Trophoblast cell (in vitro differentiated cells and primary cell): Measurements from ENCODE around the gene GAP43.
A peak's percentile ranks its signal among the peaks of the same experiment; 100 is the strongest.

Experiments
- DNase-seq, 2 donors: peaks; one replicate each; pipeline ENCODE4 v3.0.0-alpha.2; 2016
- H2AFZ ChIP-seq: 2 replicates; pipeline ENCODE4 v1.6.1; 2013; ENCODE audit warnings: low read length, moderate library complexity, mild to moderate bottlenecking; ENCODE audit not compliant: insufficient read depth, poor library complexity
- H2AK5ac ChIP-seq: 2 replicates; pipeline ENCODE4 v1.6.1; 2013; ENCODE audit warnings: mild to moderate bottlenecking, low read length
- H2BK120ac ChIP-seq: 2 replicates; pipeline ENCODE4 v1.6.1; 2013; ENCODE audit warnings: low read length, mild to moderate bottlenecking, moderate library complexity; ENCODE audit not compliant: insufficient read depth, poor library complexity
- H2BK12ac ChIP-seq: 2 replicates; pipeline ENCODE4 v1.6.1; 2013; ENCODE audit warnings: mild to moderate bottlenecking, low read length, moderate library complexity
- H2BK5ac ChIP-seq: 2 replicates; pipeline ENCODE4 v1.6.1; 2013; ENCODE audit warnings: low read length, low read depth, moderate library complexity, mild to moderate bottlenecking; ENCODE audit not compliant: poor library complexity
- H3K14ac ChIP-seq: 2 replicates; pipeline ENCODE4 v1.6.1; 2013; ENCODE audit warnings: mild to moderate bottlenecking, low read length
- H3K18ac ChIP-seq: 2 replicates; pipeline ENCODE4 v1.6.1; 2013; ENCODE audit warnings: mild to moderate bottlenecking, low read length
- H3K23ac ChIP-seq: 2 replicates; pipeline ENCODE4 v1.6.1; 2013; ENCODE audit warnings: low read length
- H3K27ac ChIP-seq: 2 replicates; pipeline ENCODE4 v1.5.1; 2013; ENCODE audit warnings: low read depth, mild to moderate bottlenecking, inconsistent platforms, low read length, moderate library complexity
- H3K27me3 ChIP-seq: 2 replicates; pipeline ENCODE4 v1.6.1; 2013; ENCODE audit warnings: inconsistent platforms, mild to moderate bottlenecking, low read length, moderate library complexity; ENCODE audit not compliant: insufficient read depth
- H3K36me3 ChIP-seq, 2 experiments: 1 replicate in 1 of 2; 2 replicates in 1 of 2; pipeline ENCODE4 v1.6.1; 2013; ENCODE audit warnings: low read length in 2 of 2, mild to moderate bottlenecking in 2 of 2, moderate library complexity in 1 of 2; ENCODE audit not compliant: insufficient read depth in 2 of 2, control insufficient read depth in 1 of 2
- H3K4ac ChIP-seq: 2 replicates; pipeline ENCODE4 v1.6.1; 2013; ENCODE audit warnings: low read depth, mild to moderate bottlenecking, low read length, moderate library complexity
- H3K4me1 ChIP-seq, 2 experiments: 1 replicate in 1 of 2; 2 replicates in 1 of 2; pipeline ENCODE4 v1.6.1; 2013; ENCODE audit warnings: low read length in 2 of 2, mild to moderate bottlenecking in 2 of 2, moderate library complexity in 1 of 2; ENCODE audit not compliant: insufficient read depth in 2 of 2, control insufficient read depth in 1 of 2
- H3K4me2 ChIP-seq: 2 replicates; pipeline ENCODE4 v1.6.1; 2013; ENCODE audit warnings: inconsistent platforms, mild to moderate bottlenecking, low read length, moderate library complexity
- H3K4me3 ChIP-seq: 2 replicates; pipeline ENCODE4 v1.5.1; 2013; ENCODE audit warnings: mild to moderate bottlenecking, low read depth, low read length, inconsistent platforms
- H3K79me1 ChIP-seq: one replicate; pipeline ENCODE4 v1.6.1; 2013; ENCODE audit warnings: low read length
- H3K79me2 ChIP-seq: 2 replicates; pipeline ENCODE4 v1.6.1; 2013; ENCODE audit warnings: low read length, mild to moderate bottlenecking; ENCODE audit not compliant: control insufficient read depth, insufficient read depth, poor library complexity
- H3K9ac ChIP-seq: 2 replicates; pipeline ENCODE4 v1.6.1; 2013; ENCODE audit warnings: mild to moderate bottlenecking, low read length
- H3K9me3 ChIP-seq: 2 replicates; pipeline ENCODE4 v1.6.1; 2013; ENCODE audit warnings: low read depth, mild to moderate bottlenecking, control low read depth, inconsistent platforms, low read length; ENCODE audit not compliant: insufficient read depth
- H4K12ac ChIP-seq: 2 replicates; pipeline ENCODE4 v1.6.1; 2013; ENCODE audit warnings: low read depth, mild to moderate bottlenecking, low read length, moderate library complexity
- H4K8ac ChIP-seq: 2 replicates; pipeline ENCODE4 v1.6.1; 2013; ENCODE audit warnings: low read depth, mild to moderate bottlenecking, low read length, moderate library complexity
- H4K91ac ChIP-seq: one replicate; pipeline ENCODE4 v1.6.1; 2013; ENCODE audit warnings: low read depth, mild to moderate bottlenecking, low read length, moderate library complexity
- WGBS: extraction: QIAGEN DNeasy Blood & Tissue Kit; methylation state at CpG from one replicate; pipeline ENCODE4 v1.1.7; 2013; ENCODE audit warnings: missing lambda C conversion rate; ENCODE audit not compliant: insufficient read length, insufficient coverage; ENCODE audit errors: extremely low coverage; 5-methylcytosine and 5-hydroxymethylcytosine counted together

Gene GAP43

DNA sequence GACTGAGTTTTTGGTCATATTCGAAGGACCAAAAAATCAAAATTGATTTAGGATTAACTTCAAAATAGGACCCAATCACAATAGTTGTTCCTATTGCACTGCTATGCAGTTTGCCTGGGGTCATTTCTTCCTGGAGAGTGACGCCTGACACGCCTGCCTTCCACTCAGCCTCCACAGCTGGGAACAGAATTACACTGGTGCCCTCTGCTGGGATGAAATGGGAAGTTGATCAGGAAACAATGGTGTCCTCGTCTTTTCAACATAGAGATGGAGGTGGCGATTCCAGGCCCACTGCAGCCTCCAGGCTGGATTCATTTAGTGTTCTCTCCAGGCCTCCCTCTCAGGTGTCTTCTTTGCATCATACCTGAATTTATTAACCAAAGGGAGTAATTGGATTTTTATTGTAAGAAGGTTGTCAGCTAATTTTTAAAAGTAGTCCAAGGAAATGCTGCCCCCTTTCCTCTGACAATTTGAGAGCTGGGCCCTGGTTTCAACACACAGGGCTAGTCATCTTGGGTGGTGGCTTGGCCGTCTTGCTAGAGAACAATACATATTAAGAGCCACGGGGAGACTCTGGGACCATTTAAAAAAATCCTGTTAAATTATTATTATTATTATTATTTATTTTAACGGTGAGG, 69.7 kb downstream of the GAP43 start:
- Histone ChIP-seq H3K14ac (no peak overlapping the region), H2AFZ (no peak overlapping the region), H4K12ac (no peak overlapping the region), H2BK120ac (no peak overlapping the region), H3K27ac (no peak overlapping the region), H3K9ac (no peak overlapping the region), H2AK5ac (no peak overlapping the region), H3K27me3 (no peaks in the 10 kb centered on the region), H2BK5ac (no peak overlapping the region), H2BK12ac (no peak overlapping the region), H3K18ac (no peak overlapping the region), H3K23ac (no peak overlapping the region), H3K36me3 (no peaks in the 10 kb centered on the region), H3K4me2 (no peak overlapping the region), H4K91ac (no peak overlapping the region), H3K4ac (no peak overlapping the region), H3K4me1 (no peaks in the 10 kb centered on the region), H3K4me3 (no peak overlapping the region), H3K79me2 (no peaks in the 10 kb centered on the region), H4K8ac (no peak overlapping the region), H3K79me1 (no peaks in the 10 kb centered on the region), H3K9me3 (peaks cover 2% of the 10 kb centered on the region)
- DNase-seq, result peak; percentile 63 to 89
- WGBS, result no CpG with 5 or more reads among the region's 8 CpGs

DNA sequence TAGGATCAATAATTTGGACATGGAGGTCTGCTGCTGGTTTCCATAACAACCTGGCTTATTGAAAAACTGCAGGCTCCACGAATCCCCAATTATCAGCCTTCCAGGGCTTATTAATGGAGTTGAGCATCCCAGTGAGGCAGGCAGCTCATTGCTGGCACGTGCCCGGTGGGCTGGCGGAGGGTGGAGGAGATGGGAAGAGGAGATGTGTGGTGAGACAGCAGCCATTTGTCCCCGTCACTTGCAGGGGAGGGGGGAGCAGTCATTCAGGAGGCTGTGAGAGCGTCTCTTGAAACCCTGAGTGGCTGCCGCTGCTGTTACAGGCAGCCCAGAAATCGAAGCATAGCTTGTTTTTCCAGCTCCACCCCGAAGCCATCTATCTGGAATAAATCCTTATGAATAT, 70.6 kb downstream of the GAP43 start:
- Histone ChIP-seq H3K23ac (no peak overlapping the region), H3K4me2 (no peak overlapping the region), H4K91ac (no peak overlapping the region), H3K4me3 (no peak overlapping the region), H3K9ac (no peak overlapping the region), H3K27ac (no peak overlapping the region), H2AK5ac (no peak overlapping the region), H3K18ac (no peak overlapping the region), H3K14ac (no peak overlapping the region), H3K36me3 (no peaks in the 10 kb centered on the region), H3K27me3 (no peaks in the 10 kb centered on the region), H3K9me3 (peaks cover 2% of the 10 kb centered on the region), H3K79me2 (no peaks in the 10 kb centered on the region), H3K4me1 (no peaks in the 10 kb centered on the region), H4K8ac (no peak overlapping the region), H3K79me1 (no peaks in the 10 kb centered on the region), H3K4ac (no peak overlapping the region), H4K12ac (no peak overlapping the region), H2BK12ac (no peak overlapping the region), H2AFZ (no peak overlapping the region), H2BK120ac (no peak overlapping the region), H2BK5ac (no peak overlapping the region)
- DNase-seq, result no peak
- no CpG with 5 or more reads among the region's 9 CpGs for whole genome bisulfite sequencing

DNA sequence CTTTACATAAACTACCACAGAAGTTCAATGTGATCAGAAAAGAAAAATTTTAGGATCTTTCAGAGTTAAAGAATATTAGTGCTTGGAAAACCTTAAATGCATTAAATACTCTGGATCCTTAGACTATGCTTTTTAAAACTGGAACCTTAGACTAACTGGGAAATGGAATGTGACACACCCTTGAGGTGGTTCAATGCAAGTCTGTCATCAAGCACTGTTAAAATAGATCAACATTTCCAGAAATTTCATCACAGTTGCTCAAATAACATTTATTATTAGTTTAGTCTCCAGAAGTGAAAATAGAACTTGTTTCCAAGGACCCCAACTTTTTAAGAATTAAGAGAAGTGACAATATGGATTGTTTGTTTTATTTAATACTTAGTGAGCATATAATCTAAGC, 71.8 kb downstream of the GAP43 start:
- Histone ChIP-seq H2BK120ac (no peak overlapping the region), H3K4me1 (no peaks in the 10 kb centered on the region), H3K4me2 (no peak overlapping the region), H3K27ac (no peak overlapping the region), H3K79me2 (no peaks in the 10 kb centered on the region), H4K91ac (no peak overlapping the region), H3K9me3 (peaks cover 2% of the 10 kb centered on the region), H2BK12ac (no peak overlapping the region), H4K8ac (no peak overlapping the region), H3K4ac (no peak overlapping the region), H2AK5ac (no peak overlapping the region), H3K79me1 (no peaks in the 10 kb centered on the region), H2BK5ac (no peak overlapping the region), H3K27me3 (no peaks in the 10 kb centered on the region), H3K36me3 (no peaks in the 10 kb centered on the region), H4K12ac (no peak overlapping the region), H3K23ac (no peak overlapping the region), H3K4me3 (no peak overlapping the region), H3K14ac (no peak overlapping the region), H3K9ac (no peak overlapping the region), H3K18ac (no peak overlapping the region), H2AFZ (no peak overlapping the region)
- no peak for DNase-seq

DNA sequence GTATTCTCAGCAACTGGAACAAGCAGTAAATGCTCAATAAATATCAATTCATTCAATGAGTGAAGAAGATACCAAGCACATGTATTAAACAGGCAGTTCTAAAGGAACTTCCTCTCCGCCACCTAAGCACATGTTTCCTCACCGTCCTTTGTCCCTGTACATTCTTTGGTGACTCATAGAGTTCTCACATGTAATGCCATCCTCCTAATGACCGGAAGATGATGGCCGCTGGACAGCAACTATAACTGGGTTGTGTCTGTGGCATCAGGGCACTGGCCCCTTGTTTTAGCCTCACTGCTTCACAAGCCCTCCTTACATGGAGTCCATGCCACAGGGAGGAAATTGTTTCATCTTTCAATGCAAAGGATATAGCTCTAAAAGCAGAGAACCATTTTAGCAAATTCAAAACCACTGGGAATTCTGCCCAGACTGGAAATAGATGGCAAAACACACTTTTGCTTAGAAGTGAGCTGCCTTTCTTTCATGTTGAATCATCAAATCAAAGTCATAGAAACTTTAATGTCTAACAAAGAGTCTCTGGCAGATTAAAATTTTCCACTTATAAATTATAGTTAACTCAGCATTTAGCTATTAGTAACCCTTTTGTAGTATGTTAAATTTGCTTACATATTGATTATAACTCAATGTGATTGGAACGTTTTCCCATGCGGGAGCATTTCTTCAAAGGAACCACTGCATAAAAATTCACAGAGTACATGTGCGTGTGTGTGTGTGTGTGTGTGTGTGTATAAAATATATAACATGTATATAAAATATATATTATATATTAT, 74.1 kb downstream of the GAP43 start:
- Histone ChIP-seq H3K18ac (no peak overlapping the region), H2BK5ac (no peak overlapping the region), H2AK5ac (no peak overlapping the region), H3K4me3 (no peak overlapping the region), H3K4me2 (no peak overlapping the region), H3K27ac (no peak overlapping the region), H3K79me1 (no peaks in the 10 kb centered on the region), H4K8ac (no peak overlapping the region), H2AFZ (no peak overlapping the region), H3K14ac (no peak overlapping the region), H2BK12ac (no peak overlapping the region), H3K4ac (no peak overlapping the region), H3K23ac (no peak overlapping the region), H3K27me3 (no peaks in the 10 kb centered on the region), H3K9ac (no peak overlapping the region), H3K36me3 (no peaks in the 10 kb centered on the region), H3K9me3 (peaks cover 2% of the 10 kb centered on the region), H4K91ac (no peak overlapping the region), H2BK120ac (no peak overlapping the region), H4K12ac (no peak overlapping the region), H3K4me1 (no peaks in the 10 kb centered on the region), H3K79me2 (no peaks in the 10 kb centered on the region)
- peak; percentile 38 to 58 for DNase-seq
- WGBS, result no CpG with 5 or more reads among the region's 7 CpGs
